Neural progenitor cell (in vitro differentiated cells): ENCODE data around the gene ZBBX.

Experiments
- CTCF ChIP-seq: fragments of 200-600 bp; sonication (generic); IDR thresholded peaks from 2 replicates; pipeline ENCODE4 v1.5.1; 2017; ENCODE audit warnings: antibody characterized with exemption, mild to moderate bottlenecking
- EZH2 ChIP-seq: fragments of 200-600 bp; sonication (generic); IDR thresholded peaks from 2 replicates; pipeline ENCODE4 v1.6.1; 2017; ENCODE audit warnings: antibody characterized with exemption, mild to moderate bottlenecking, moderate library complexity
- EZH2phosphoT487 ChIP-seq: fragments of 200-600 bp; sonication (generic); IDR thresholded peaks from 2 replicates; pipeline ENCODE4 v1.6.1; 2017; ENCODE audit warnings: antibody characterized with exemption

GRCh38 chr3:167346171-167346570, 33.9 kb downstream of the ZBBX start:
- TF ChIP-seq CTCF (no peak), EZH2 (no peak), EZH2phosphoT487 (no peak)
